ENCODE measurements around the gene LPP.

- TF ChIP-seq CTCF (conservative IDR thresholded peaks at IDR 0.05; ENCODE audit: low read depth, low read length) (no peak), EZH2 (IDR thresholded peaks at IDR 0.05; ENCODE audit: low read length, unreplicated experiment) (no peak), EZH2phosphoT487 (IDR thresholded peaks at IDR 0.05; ENCODE audit: borderline replicate concordance, low read length) (no peak)
These were observed 336.5 kb downstream of the LPP start for GRCh38 chr3:188490416-188490815.

All from PC-3 (cell line).